HG03159 (cell line): ENCODE results near the gene TNN.
A peak's percentile ranks its signal among the peaks of the same experiment; 100 is the strongest.

ENCODE experiments used
- ATAC-seq: cut with Tn5 transposase; IDR thresholded peaks from one replicate; pipeline ENCODE4 v1.9.1; 2021; ENCODE audit warnings: mild to moderate bottlenecking, moderate library complexity; ENCODE audit not compliant: unreplicated experiment

The TNN gene

GRCh38 chr1:175062858-175063257, 4.8 kb upstream of the TNN start:
- no peak for ATAC-seq

DNA sequence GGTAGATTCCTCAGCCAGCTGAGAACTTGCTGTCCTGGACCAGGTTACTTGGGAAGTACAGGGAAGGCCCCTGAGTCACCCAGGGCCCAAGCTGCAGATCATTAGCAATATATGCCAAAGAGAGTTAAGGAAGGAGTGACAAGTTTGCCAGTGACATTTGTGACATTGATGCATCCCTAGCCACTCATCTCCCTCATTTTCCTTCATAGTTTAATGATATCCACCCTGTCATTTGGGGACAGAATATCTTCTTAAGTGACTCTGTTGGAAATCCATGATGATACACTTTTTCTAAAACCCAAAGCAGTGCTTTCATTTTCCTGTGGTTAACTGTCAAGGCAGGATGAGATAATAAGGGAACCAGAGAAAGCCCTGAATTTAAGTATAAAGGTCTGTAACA, 3.2 kb downstream of the TNN start:
- no peak for ATAC-seq

- no peak for ATAC-seq
Measured at GRCh38 chr1:175071276-175071943, 3.8 kb downstream of the TNN start.

GRCh38 chr1:175072099-175072951, 4.7 kb downstream of the TNN start:
- ATAC-seq = peak; percentile 67

GRCh38 chr1:175073061-175073460, 5.4 kb downstream of the TNN start:
- ATAC-seq = no peak

DNA sequence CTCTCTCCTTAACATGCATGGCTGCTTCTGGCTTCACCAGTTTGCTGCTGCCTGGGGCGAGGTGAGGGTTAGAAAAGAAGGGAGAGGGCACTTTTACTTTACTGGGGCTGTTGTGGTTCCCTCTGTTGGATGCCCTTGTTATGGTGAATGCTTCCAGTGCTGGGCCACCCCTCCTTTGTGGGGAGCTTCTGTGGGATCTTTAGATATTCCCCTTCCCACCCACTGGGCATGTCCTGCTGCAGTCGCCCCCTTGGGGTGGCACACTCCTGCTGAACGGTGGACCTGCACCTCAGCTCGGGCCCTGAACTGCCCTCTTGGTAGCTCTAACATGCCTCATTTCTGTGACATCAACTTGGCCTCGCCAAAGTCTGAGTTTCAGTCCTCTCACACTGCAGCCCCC, 6.0 kb downstream of the TNN start:
- ATAC-seq = no peak

GRCh38 chr1:175075572-175076568, 8.2 kb downstream of the TNN start:
- peak; percentile 50 for ATAC-seq

DNA sequence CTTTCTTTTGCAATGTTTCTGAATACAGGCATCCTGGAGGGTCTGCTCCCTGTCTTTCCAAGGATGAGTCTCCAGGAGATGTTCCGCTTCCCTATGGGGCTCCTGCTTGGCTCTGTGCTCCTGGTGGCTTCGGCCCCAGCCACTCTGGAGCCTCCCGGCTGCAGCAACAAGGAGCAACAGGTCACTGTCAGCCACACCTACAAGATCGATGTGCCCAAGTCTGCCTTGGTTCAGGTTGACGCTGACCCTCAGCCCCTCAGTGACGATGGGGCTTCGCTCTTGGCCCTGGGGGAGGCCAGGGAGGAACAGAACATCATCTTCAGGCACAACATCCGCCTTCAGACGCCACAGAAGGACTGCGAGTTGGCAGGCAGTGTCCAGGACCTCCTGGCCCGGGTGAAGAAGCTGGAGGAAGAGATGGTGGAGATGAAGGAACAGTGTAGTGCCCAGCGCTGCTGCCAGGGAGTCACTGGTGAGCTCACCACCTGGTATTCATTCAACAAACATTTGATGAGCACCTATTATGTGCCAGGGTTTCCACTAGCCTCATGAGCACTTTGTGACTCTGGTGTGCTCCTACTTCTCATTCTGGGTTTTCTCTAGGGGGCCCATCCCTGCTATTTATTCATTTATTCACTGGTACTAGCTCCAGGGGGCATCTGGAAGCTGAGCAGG, 9.9 kb downstream of the TNN start:
- no peak for ATAC-seq

- ATAC-seq = no peak
Measured at GRCh38 chr1:175078629-175079028, 11.0 kb downstream of the TNN start.

DNA sequence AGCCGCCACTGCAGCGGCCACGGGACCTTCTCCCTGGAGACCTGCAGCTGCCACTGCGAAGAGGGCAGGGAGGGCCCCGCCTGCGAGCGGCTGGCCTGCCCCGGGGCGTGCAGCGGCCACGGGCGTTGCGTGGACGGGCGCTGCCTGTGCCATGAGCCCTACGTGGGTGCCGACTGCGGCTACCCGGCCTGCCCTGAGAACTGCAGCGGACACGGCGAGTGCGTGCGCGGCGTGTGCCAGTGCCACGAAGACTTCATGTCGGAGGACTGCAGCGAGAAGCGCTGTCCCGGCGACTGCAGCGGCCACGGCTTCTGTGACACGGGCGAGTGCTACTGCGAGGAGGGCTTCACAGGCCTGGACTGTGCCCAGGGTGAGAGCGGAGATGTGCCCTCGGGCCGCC, 11.7 kb downstream of the TNN start:
- ATAC-seq = no peak

GRCh38 chr1:175080030-175080429, 12.4 kb downstream of the TNN start:
- ATAC-seq = no peak

GRCh38 chr1:175081983-175082382, 14.3 kb downstream of the TNN start:
- no peak for ATAC-seq

- no peak for ATAC-seq
Measured at GRCh38 chr1:175088525-175088951, 20.9 kb downstream of the TNN start.

DNA sequence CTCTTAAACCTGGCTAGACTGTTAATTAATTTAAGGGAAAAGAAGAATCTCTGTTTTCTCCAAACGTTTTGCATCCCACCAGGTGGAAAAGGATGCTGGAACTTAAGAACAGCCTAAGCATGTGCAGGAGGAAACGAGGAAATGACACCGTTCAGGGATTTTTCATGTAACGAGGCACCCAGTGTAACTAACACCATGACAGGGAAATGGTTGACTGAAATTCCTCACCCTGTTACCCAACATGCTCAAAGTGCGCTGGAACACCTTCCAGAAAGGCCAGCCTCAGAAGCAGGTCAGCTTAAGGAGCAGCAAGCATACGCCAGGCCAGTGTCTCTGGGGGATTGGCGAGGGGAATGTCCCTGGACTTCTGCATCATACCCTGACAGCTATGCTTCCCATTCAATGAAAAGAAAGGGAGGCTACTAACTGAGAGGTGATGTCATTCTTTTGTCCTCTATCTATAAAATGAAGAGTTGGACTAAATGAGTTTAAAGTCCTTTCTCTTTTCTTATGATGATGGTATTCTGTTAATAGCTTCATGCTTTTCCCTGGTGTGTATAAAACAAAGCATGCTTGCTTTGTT, 21.6 kb downstream of the TNN start:
- ATAC-seq = no peak

- no peak for ATAC-seq
Measured at GRCh38 chr1:175090780-175091179, 23.1 kb downstream of the TNN start.

DNA sequence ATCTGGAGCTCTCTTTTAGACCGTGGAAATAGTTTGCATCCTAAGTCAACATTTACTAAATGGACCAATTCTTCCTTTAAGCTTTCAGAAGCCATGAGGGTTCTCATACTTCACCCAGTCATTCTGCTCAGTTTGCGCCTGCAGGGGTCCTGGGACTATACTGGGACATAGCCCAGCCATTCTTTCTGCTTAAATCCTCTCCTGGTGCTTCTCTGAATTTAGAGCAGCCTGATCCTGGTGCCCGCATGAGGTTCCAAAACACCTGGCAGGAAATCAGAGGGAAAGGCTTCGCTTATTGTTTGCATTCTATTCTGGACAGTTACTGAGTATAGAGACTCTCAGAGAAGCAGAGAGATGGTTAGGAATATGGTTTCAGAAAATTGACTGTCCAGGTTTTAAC, 27.0 kb downstream of the TNN start:
- no peak for ATAC-seq

DNA sequence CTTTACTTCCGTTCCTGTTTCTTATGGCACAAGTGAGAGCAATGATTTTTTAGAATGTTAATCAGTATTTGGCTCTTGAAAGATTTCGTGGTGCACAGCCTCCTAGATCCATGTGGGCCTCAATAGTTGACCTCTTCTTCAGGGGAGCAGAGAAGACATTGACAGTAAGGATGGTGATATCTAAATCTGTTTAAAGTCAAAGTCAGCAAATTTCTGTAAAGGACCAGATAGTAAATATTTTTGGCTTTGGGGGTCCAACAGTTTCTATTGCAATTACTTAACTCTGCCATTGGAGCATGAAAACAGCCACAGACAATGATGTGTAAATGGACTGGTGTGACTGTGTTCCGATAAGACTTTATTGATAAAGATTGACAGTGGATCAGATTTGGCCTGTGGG, 27.4 kb downstream of the TNN start:
- ATAC-seq = no peak

DNA sequence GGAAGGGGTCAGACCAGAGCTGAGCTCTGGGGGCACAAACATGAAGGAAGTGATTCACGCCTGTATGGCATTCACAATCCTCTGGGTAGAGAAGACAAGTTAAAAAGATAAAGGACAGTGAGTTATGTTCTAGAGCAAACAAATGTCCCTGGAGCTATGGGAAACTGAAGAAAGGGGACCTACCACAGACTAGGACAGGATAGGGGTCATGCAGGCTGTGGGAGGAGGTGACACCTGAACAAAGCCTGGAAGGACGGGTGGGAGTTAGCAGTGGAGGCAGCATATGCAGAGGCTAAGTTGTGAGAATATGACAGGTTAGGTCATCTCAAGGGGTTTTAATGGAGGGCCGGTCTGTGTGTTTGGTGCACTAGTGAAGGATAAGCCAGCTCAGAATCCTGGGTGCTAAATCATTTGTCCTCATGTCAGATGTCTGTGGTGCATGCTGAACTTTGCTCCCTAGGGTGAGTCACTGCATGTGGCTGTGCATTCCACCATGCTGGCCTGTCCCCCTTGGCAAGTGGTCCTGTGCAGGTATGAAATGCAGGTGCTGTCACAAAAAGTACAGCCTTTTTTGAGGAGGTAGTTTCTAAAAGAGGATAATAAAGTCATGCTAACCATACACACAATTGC, 28.5 kb downstream of the TNN start:
- ATAC-seq = no peak

- ATAC-seq = no peak
Measured at GRCh38 chr1:175097361-175097760, 29.7 kb downstream of the TNN start.

GRCh38 chr1:175099916-175100315, 32.3 kb downstream of the TNN start:
- ATAC-seq = no peak
